ENCODE data around the gene SHQ1.
A peak's percentile ranks its signal among the peaks of the same experiment; 100 is the strongest.

Gene SHQ1

GRCh38 chr3:72847282-72847681 is 963 bp downstream of the SHQ1 start:
- DNase-seq, result no peak

- no peak for DNase-seq
These were observed 2.1 kb downstream of the SHQ1 start for GRCh38 chr3:72846166-72846565.

DNA sequence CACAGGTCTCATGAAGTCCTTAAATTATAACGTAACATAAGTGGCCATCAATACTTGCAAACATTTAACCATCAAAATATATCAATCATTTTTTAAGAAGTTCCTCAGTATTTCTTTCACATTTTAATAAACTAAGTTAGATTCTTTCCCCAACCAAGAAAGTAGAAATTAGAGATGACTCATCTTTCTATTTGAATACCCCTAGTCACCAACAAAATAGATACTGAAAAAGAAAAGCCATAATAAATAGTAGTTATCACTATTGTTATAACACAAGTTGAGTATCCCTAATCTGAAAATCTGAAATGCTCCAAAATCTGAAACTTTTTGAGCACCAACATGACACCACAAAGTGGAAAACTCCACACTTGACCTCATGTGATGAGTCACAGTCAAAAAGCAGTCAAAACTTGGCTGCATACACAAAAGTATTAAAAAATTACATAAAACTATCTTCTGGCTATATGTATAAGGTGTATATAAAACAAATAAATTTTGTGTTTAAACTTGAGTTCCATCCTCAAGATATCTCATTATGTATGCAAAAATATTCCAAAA is 3.7 kb downstream of the SHQ1 start:
- no peak for DNase-seq

DNA sequence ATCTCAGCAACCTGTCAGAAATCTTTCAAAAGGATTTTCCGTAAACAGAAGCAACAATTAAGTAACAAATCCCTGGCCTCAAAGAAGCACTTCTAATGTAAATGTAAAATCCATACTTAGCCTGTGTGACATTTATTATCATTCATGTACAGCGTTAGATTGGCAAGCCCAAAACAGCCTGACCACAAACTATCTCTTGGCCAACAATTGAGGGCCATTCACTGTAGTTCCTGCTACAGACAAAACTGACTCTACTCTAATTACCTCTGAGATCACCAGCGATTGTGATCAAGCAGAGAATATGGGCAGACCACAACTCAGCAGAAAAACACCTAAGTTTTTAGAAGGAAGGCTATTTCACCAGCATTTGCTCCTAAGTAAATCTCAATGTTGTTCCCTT is 9.2 kb downstream of the SHQ1 start:
- DNase-seq, result no peak

GRCh38 chr3:72836923-72837322 is 11.3 kb downstream of the SHQ1 start:
- DNase-seq, result no peak

DNA sequence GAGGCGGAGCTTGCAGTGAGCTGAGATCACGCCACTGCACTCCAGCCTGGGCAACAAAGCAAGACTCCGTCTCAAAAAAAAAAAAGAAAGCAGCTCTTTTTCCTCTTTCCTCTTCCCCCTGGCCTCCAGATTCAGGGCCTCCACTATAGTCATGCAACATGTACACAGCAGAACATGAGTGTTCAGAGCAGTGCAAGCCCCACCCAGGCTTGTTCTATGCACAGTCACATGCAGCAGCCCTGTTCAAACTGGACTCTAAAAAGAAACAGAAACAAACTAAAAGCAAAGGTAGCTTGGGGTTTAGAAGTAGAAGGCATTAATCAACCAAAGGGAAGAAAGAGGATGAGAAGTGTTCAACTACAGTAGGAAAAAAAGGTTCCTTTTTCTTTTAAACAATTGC is 11.8 kb downstream of the SHQ1 start:
- no peak for DNase-seq

- no peak for DNase-seq
These were observed 17.6 kb downstream of the SHQ1 start for GRCh38 chr3:72830452-72831223.

DNA sequence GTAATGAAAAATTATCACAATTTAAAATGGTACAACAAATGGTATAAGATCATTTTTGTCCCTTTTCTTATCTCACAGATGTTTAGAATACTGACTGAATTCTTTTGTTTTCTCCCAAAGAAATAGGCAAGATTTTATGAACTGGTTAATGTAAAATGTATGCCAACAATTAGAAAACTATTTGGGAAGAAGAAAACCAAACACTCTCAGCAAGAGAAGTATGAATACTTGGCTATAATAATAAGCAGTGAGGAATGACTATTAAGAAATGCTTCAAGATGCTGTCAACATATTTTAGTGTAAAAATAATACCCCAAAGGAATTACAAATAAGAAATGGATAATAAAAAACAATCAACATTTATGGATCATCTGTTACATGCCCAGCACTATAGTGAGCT is 18.5 kb downstream of the SHQ1 start:
- DNase-seq, result no peak

DNA sequence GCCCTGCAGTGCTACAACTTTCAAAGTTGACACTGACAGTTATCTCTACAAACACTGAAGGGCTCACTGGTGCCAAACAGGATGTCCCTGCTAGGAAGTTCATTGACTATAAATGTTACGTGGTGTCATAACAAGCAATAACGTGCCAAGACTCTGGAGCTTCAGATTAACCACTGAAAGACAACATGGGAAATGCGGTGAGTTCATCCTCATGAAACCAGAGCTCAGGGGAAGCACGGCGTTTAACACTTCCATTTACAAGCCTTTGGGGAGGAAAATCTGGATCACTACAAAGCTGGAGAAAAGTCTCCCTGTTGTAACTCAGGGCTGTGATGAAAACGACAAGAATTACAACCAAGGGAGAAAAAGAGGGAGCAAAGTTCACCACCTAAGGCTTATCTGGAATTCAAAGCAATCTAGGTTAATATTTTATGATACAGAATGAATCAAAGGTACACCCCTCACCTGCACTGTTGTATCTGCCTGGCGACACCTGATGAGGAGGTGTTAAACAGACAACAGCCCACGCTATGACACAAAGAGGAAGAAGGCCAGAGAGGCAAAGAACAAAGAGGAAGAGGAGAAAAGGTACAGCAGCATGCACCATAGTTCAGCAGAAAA is 27.0 kb downstream of the SHQ1 start:
- DNase-seq, result peak; percentile 43

- DNase-seq, result no peak
These were observed 27.8 kb downstream of the SHQ1 start for GRCh38 chr3:72820415-72820814.

DNA sequence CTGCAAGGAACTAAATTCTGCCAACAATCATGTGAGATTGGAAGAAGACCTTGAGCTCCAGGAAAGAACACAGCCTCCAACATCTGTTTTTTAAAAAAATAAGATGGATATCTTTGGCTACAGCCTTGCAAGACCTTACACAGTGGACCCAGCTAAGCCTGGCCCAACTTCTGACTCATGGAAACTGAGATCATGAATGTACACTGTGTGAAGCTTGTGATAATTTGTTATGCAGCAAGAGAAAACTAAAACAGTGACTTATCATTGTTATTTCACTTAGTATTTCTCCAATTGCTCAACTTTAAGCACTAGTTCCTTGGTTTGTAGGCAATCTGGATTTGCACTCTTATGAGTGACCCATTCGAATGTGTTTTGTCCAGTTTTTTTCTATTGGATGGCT is 29.3 kb downstream of the SHQ1 start:
- no peak for DNase-seq

DNA sequence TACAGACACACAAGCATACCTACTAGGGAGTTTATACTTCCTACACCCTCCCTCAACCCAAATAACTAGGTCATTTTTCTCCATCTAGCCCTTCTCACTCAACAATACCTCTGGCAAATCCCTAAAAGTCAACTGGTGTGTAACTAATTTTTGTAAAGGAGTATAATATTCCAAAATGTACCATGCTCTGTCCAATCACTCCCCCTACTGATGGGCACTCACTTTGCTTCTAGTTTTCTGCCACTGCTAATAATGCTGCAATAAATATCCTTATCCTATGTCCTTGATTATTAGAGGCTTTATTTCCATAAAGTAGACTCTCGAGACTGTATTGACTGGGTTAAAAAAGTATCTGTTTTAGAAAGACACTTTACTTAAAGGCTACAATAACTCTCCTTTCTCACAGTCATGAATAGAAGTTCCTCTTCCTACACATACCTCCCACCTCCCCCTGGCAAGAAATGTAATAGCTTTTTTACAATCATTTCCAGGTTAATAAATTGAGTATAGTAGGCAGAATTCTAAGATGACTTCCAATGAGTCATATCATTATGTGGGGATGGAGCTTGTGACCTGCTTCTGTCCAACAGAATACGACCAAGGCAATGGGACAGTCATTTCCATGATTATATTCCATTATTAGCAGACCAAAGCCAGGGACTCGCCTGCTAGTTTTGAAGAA is 30.0 kb downstream of the SHQ1 start:
- peak; percentile 32 for DNase-seq

- no peak for DNase-seq
These were observed 31.3 kb downstream of the SHQ1 start for GRCh38 chr3:72816862-72817355.

DNA sequence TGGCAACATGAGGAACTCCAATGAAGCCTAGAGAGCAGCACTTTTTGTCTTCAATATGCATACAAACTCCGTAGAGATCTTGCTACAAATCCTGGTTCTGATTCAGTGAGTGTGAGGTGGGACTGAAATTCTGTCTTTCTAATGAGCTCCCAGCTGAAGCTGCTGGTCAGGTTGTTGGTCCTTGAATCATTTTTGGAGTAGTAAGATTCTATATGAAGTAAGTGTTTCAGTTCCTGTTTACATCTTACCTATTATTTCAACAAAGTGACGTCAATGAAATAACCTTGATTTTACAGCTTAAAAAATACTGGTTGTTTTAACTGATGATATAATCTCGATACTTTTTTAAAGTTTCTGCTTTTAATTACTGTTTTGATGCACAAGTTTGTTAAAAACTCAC is 33.9 kb downstream of the SHQ1 start:
- DNase-seq, result no peak

GRCh38 chr3:72812201-72812600 is 36.0 kb downstream of the SHQ1 start:
- no peak for DNase-seq

GRCh38 chr3:72811571-72811970 is 36.7 kb downstream of the SHQ1 start:
- no peak for DNase-seq

DNA sequence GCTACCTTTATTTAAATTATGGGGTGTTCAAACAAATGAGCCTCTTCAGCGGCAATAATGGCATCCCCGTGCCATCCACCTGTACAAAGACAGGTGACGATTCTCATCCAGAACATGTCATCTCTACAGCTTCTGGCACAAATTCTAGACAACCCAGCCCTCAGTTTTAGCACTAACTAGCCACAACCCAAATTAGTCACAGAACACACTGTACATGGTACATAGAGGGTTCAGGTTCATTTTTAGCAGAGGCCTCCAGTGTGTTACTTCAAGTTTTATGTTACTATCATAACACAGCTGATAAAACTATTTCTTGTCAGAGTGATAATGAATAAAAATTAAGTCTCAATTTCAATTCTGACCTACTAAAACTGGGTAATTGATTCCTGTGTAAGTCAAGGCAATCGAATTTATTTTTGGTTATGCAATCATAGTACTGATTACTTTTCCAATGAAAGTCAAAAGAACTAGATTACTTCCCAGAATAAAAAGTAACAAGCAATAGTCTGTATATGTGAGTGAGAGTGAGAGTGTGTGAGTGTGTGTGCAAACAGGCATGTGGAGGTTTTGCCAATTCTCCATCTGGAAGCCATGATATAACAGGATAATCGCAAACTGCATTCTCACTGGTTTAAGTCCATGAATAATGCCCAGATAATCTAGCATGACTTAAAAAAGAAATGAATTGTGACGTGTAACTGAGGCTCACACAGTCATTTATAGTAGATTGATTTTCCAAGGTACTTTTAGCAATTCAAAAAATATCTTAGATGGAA is 37.4 kb downstream of the SHQ1 start:
- no peak for DNase-seq

GRCh38 chr3:72810063-72810462 is 38.2 kb downstream of the SHQ1 start:
- no peak for DNase-seq

- no peak for DNase-seq
These were observed 43.9 kb downstream of the SHQ1 start for GRCh38 chr3:72804361-72804760.

DNA sequence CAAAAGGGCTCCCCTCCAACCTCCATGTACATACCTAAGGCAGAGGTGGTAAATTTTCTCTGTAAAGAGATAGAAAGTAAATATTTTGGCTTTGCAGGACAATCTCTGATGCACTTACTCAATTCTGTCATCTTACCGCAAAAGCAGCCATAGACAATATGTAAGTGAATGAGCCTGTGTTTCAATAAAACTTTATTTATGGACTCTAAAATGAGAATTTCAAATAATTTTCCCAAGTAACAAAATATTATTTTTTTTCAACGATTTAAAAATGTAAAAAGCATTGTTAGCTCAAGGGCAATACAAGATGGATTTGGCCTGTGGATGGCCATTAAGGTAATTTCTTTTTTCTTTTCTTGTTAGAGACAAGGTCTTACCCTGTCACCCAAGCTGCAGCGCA is 44.7 kb downstream of the SHQ1 start:
- DNase-seq, result no peak

GRCh38 chr3:72802001-72802400 is 46.2 kb downstream of the SHQ1 start:
- DNase-seq, result no peak

DNA sequence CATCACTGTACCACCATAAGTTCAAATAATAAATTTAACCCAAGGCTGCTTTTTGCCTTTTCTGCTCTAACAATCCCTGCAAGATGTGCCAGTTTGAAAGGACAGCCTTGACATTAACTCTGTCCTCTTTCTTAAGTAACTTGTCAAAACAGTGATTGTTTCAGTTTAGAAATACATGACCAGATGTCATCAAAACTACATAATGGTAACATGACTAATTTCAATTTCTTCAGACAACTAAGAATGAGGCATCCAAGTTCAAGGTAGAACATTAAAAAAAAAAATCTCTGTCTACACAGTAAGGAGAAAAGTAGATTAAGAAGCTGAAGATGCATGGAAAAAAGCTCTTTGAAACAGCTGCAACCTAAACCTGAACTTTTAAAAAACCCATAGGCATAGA is 47.4 kb downstream of the SHQ1 start:
- DNase-seq, result no peak

All from NCI-H2081 treated with DMSO at 0.1 percent for 48 hours (cell line).